Heart left ventricle (tissue), 13 donors: ENCODE data around the gene ZNF560.

Source experiments
- POLR2A ChIP-seq, 2 donors: fragments of 450-650 bp; IDR thresholded peaks; one replicate each; pipeline ENCODE4 v1.6.1; 2017; ENCODE audit warnings: antibody characterized with exemption in 2 of 2, mild to moderate bottlenecking in 2 of 2, moderate library complexity in 2 of 2
- TF ChIP-seq, protein P1 (sequence below), 12 donors: fragments of 200-600 bp; sonication (generic) in 4 of 12; IDR thresholded peaks; one replicate each; pipeline versions ENCODE4 v1.5.0 to v1.8.0; 2018 to 2022; ENCODE audit warnings: antibody characterized with exemption in 12 of 12, mild to moderate bottlenecking in 5 of 12
- donor health status: ischemic (EF 13 %, LVEDD 7.1; RV severe dilation, severe dysfunction).
- donor health status: DM: no; HTN: yes; CAD: no.
- donor health status: DM: no; HTN: no; CAD: no.
- donor health status: ischemic (EF 25% LVEDD 6.9; RV normal size, moderate dysfunction).
- donor health status: ischemic (EF 25% LVEDD 5.7; RV mildly dilated, moderate dysfunction).
- donor health status: ischemic (EF 35%, LVEDD 5.7; RV mildly dilated, moderate dysfunction).
- donor health status: nonischemic (EF 11% LVEDD 7.7; RV severe dilation, severe dysfunction).
- donor health status: DM: yes; HTN: yes; CAD: no.
- donor health status: PGD.
- donor health status: ischemic (EF 29% LVEDD 5.4; RV normal size, mild dysfunction).
- donor health status: nonischemic (EF 23%, LVEDD 6.1; RV moderate dilation, normal function).

- peak in 1 of 2 donors; percentile 39 for TF ChIP-seq POLR2A (IDR thresholded peaks at IDR 0.05)
- TF ChIP-seq, protein P1, sequence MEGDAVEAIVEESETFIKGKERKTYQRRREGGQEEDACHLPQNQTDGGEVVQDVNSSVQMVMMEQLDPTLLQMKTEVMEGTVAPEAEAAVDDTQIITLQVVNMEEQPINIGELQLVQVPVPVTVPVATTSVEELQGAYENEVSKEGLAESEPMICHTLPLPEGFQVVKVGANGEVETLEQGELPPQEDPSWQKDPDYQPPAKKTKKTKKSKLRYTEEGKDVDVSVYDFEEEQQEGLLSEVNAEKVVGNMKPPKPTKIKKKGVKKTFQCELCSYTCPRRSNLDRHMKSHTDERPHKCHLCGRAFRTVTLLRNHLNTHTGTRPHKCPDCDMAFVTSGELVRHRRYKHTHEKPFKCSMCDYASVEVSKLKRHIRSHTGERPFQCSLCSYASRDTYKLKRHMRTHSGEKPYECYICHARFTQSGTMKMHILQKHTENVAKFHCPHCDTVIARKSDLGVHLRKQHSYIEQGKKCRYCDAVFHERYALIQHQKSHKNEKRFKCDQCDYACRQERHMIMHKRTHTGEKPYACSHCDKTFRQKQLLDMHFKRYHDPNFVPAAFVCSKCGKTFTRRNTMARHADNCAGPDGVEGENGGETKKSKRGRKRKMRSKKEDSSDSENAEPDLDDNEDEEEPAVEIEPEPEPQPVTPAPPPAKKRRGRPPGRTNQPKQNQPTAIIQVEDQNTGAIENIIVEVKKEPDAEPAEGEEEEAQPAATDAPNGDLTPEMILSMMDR (IDR thresholded peaks at IDR 0.05): peak in 1 of 12 donors; percentile 8
Observed at GRCh38 chr19:9538183-9539058, 40.0 kb upstream of the ZNF560 start, which contains the start of gene ZNF426.
